GM12878 (cell line): ENCODE results near the gene KCNIP3. TPM values are rescaled to one million over a fixed set of nuclear protein-coding genes. Genes with fewer than 3 reads are reported as not detected.

Experiments used
- ATAC-seq: fragments of 200-7000 bp; cut with Tn5 transposase; 3 replicates; pipeline ENCODE4 v1.9.1; 2020; ENCODE audit warnings: mild to moderate bottlenecking, moderate library complexity
- BruUV-seq: library from RNA; stranded (reverse); fragments of 400-500 nt; replicated peaks from 2 replicates; lab custom pipeline; 2021; lab: Mats Ljungman, UMichigan
- CTCF ChIA-PET: fragments of 300-600 bp; sonication (Branson Sonifier 250); formaldehyde crosslinking; extraction: SDS; loops from one replicate; lab custom pipeline; 2021; ENCODE audit warnings: inconsistent platforms; lab: Yijun Ruan, JAX
- POLR2A ChIA-PET: fragments of 350-600 bp; formaldehyde crosslinking; extraction: SDS; loops from one replicate; lab custom pipeline; 2021; ENCODE audit warnings: inconsistent platforms; lab: Charles Lee
- RAD21 ChIA-PET: fragments of 300-600 bp; sonication (Branson Sonifier 250); formaldehyde crosslinking; loops from one replicate; lab custom pipeline; 2023; ENCODE audit warnings: antibody characterized with exemption; ENCODE audit not compliant: unreplicated experiment; lab: Charles Lee
- SMC1A ChIA-PET: fragments of 300-600 bp; sonication (Branson Sonifier 250); formaldehyde crosslinking; loops from one replicate; lab custom pipeline; 2023; ENCODE audit not compliant: unreplicated experiment, uncharacterized antibody; lab: Charles Lee
- DNase-seq: peaks from one replicate; pipeline ENCODE4 v3.0.0-alpha.2; 2011; ENCODE audit warnings: low read depth, low spot score
- FAIRE-seq: peaks from 3 replicates; lab custom pipeline; 2011; peaks lifted over from hg19 to GRCh38; lab: Jason Lieb, UNC
- H2AFZ ChIP-seq: 2 replicates; pipeline ENCODE4 v1.6.0; 2011; ENCODE audit warnings: low read depth, low read length, control low read depth; ENCODE audit not compliant: control insufficient read depth
- H3K27ac ChIP-seq: 2 replicates; pipeline ENCODE4 v1.5.1; 2011; ENCODE audit warnings: control low read depth; ENCODE audit not compliant: control insufficient read depth, insufficient read depth
- H3K27me3 ChIP-seq, 2 experiments: replicated peaks in 1 of 2; 2 replicates each; pipeline versions ENCODE4 v1.6.0 to v1.6.1; 2011; ENCODE audit warnings: low read length in 1 of 2; ENCODE audit not compliant: control insufficient read depth in 2 of 2, insufficient read depth in 2 of 2
- H3K36me3 ChIP-seq, 2 experiments: 2 replicates each; pipeline ENCODE4 v1.5.1; 2011; ENCODE audit warnings: low read length in 1 of 2; ENCODE audit not compliant: control insufficient read depth in 2 of 2, insufficient read depth in 2 of 2
- H3K4me1 ChIP-seq: 2 replicates; pipeline ENCODE4 v1.6.1; 2011; ENCODE audit warnings: mild to moderate bottlenecking, low read length, moderate library complexity, mixed read lengths; ENCODE audit not compliant: control insufficient read depth, insufficient read depth
- H3K4me2 ChIP-seq: 2 replicates; pipeline ENCODE4 v1.6.0; 2011; ENCODE audit warnings: control low read depth; ENCODE audit not compliant: control insufficient read depth, insufficient read depth
- H3K4me3 ChIP-seq: fragments of 200-600 bp; sonication (generic); 2 replicates; pipeline ENCODE4 v1.5.1; 2016
- H3K79me2 ChIP-seq: 2 replicates; pipeline ENCODE4 v1.6.0; 2011; ENCODE audit warnings: low read length; ENCODE audit not compliant: control insufficient read depth, insufficient read depth
- H3K9ac ChIP-seq: 2 replicates; pipeline ENCODE4 v1.8.0; 2011; ENCODE audit warnings: low read length, control low read depth, mixed read lengths; ENCODE audit not compliant: control insufficient read depth, insufficient read depth
- H3K9me3 ChIP-seq: replicated peaks from 3 replicates; pipeline ENCODE4 v1.5.1; 2011; ENCODE audit warnings: mild to moderate bottlenecking, low read length; ENCODE audit not compliant: control insufficient read depth, insufficient read depth
- H4K20me1 ChIP-seq: 2 replicates; pipeline ENCODE4 v1.6.0; 2011; ENCODE audit not compliant: control insufficient read depth, insufficient read depth
- ATF3 ChIP-seq: IDR thresholded peaks from 2 replicates; pipeline ENCODE4 v1.6.1; 2011; ENCODE audit warnings: low read depth, mild to moderate bottlenecking, low read length, moderate library complexity, borderline replicate concordance; ENCODE audit errors: extremely low read depth
- CEBPZ ChIP-seq: fragments of 150-350 bp; IDR thresholded peaks from 2 replicates; pipeline ENCODE4 v1.6.1; 2016; ENCODE audit warnings: low read depth, low read length
- CREM ChIP-seq: IDR thresholded peaks from 2 replicates; pipeline ENCODE4 v1.6.1; 2014; ENCODE audit warnings: antibody characterized with exemption, low read depth
- FOS ChIP-seq: IDR thresholded peaks from 3 replicates; pipeline ENCODE4 v1.6.1; 2011; ENCODE audit warnings: borderline replicate concordance; ENCODE audit not compliant: insufficient read length; ENCODE audit errors: extremely low read depth
- FOXK2 ChIP-seq: fragments of 450-650 bp; IDR thresholded peaks from 2 replicates; pipeline ENCODE4 v1.6.1; 2017; ENCODE audit warnings: mild to moderate bottlenecking, moderate library complexity
- HSF1 ChIP-seq: fragments of 150-350 bp; IDR thresholded peaks from 2 replicates; pipeline ENCODE4 v1.6.1; 2014; ENCODE audit warnings: mild to moderate bottlenecking, low read depth, low read length
- KDM1A ChIP-seq: fragments of 200-600 bp; sonication (generic); IDR thresholded peaks from 2 replicates; pipeline ENCODE4 v1.6.1; 2016; ENCODE audit warnings: borderline replicate concordance
- KLF5 ChIP-seq: fragments of 450-650 bp; IDR thresholded peaks from 2 replicates; pipeline ENCODE4 v1.6.1; 2014; ENCODE audit warnings: mild to moderate bottlenecking; ENCODE audit not compliant: partially characterized antibody
- MEF2B ChIP-seq: fragments of 450-650 bp; IDR thresholded peaks from 2 replicates; pipeline ENCODE4 v1.6.1; 2018; ENCODE audit warnings: mild to moderate bottlenecking, moderate library complexity; ENCODE audit not compliant: partially characterized antibody, poor library complexity, severe bottlenecking
- MTA2 ChIP-seq: fragments of 450-650 bp; IDR thresholded peaks from 2 replicates; pipeline ENCODE4 v1.6.1; 2016; ENCODE audit warnings: low read depth, mild to moderate bottlenecking, moderate library complexity
- NR2C1 ChIP-seq: fragments of 450-650 bp; IDR thresholded peaks from 2 replicates; pipeline ENCODE4 v1.6.1; 2017; ENCODE audit warnings: antibody characterized with exemption, mild to moderate bottlenecking, moderate library complexity
- POLR2AphosphoS2 ChIP-seq: IDR thresholded peaks from 2 replicates; pipeline ENCODE4 v1.6.1; 2011; ENCODE audit warnings: low read depth, mild to moderate bottlenecking, low read length, improper control_type of control experiment, moderate library complexity
- RB1 ChIP-seq: fragments of 450-650 bp; formaldehyde crosslinking; IDR thresholded peaks from 2 replicates; pipeline ENCODE4 v1.6.1; 2017; ENCODE audit warnings: mild to moderate bottlenecking, borderline replicate concordance
- RFX5 ChIP-seq: IDR thresholded peaks from 2 replicates; pipeline ENCODE4 v1.6.1; 2011; ENCODE audit warnings: low read depth, low read length, improper control_type of control experiment
- SIX5 ChIP-seq: IDR thresholded peaks from 2 replicates; pipeline ENCODE4 v1.6.1; 2011; ENCODE audit warnings: mild to moderate bottlenecking, low read depth, low read length, moderate library complexity; ENCODE audit not compliant: severe bottlenecking
- TBL1XR1 ChIP-seq: IDR thresholded peaks from 2 replicates; pipeline ENCODE4 v1.6.1; 2012; ENCODE audit warnings: low read depth, low read length, improper control_type of control experiment
- TCF7 ChIP-seq: IDR thresholded peaks from 2 replicates; pipeline ENCODE4 v1.6.1; 2014; ENCODE audit warnings: antibody characterized with exemption, borderline replicate concordance
- ZSCAN29 ChIP-seq: fragments of 450-650 bp; IDR thresholded peaks from 2 replicates; pipeline ENCODE4 v1.6.1; 2017; ENCODE audit warnings: mild to moderate bottlenecking, moderate library complexity
- whole genome bisulfite sequencing: methylation state at CpG from one replicate; pipeline ENCODE4 v1.1.6; 2016; ENCODE audit warnings: low lambda C conversion rate; ENCODE audit not compliant: insufficient replicate concordance, insufficient coverage; ENCODE audit errors: missing lambda C conversion rate; 5-methylcytosine and 5-hydroxymethylcytosine counted together
- in situ Hi-C: fragments of 300-500 bp; cut with MboI; formaldehyde crosslinking; loops from 9 replicates; pipeline ENCODE4 v1.14.3; 2018; ENCODE audit warnings: mixed read lengths
- intact Hi-C: fragments of 100-400 bp; cut with micrococcal nuclease; formaldehyde crosslinking; loops from one replicate; pipeline ENCODE4 v1.14.2; 2022; ENCODE audit not compliant: unreplicated experiment
- polyA plus RNA-seq, 11 experiments: library from polyadenylated mRNA; depleted of rRNA in 4 of 11; unstranded in 6 of 11; stranded (reverse) in 5 of 11; fragments of >200 nt; fragmentation: Nextera tagmentation in 4 of 11; fragmentation: Illumina TruSeq in 1 of 11; extraction: Ambion mirVana in 4 of 11; extraction: Trizol in 1 of 11; gene quantifications; 1 replicate in 1 of 11; 2 replicates in 10 of 11; pipeline versions ENCODE4 v1.2.1 to v1.2.3, GENCODE V29; 2011 to 2016; ENCODE audit warnings: inconsistent platforms in 2 of 11, missing spikeins in 2 of 11, low read depth in 1 of 11
- total RNA-seq, 4 experiments: library from RNA; depleted of rRNA in 3 of 4; stranded (reverse); fragments of >200 nt in 3 of 4; fragmentation: Illumina TruSeq in 1 of 4; extraction: Trizol in 1 of 4; gene quantifications; 2 replicates each; pipeline versions ENCODE4 v1.2.1 to v1.2.3, GENCODE V29; 2013 to 2021

KCNIP3 gene
- total and polyA plus RNA-seq, 10 of the 15 experiments (the other 5 are each of a cell fraction or from before 2014, with no cell fraction given): not detected

GRCh38 chr2:95275151-95275515 is 22.0 kb upstream of the KCNIP3 start:
- POLR2A ChIA-PET: no interaction called here

More at GRCh38 chr2:95275151-95275515, 22.0 kb upstream of the KCNIP3 start:
- Histone ChIP-seq H4K20me1 (no peaks in the 10 kb centered on the region), H2AFZ (no peak overlapping the region), H3K79me2 (no peaks in the 10 kb centered on the region), H3K9ac (no peak overlapping the region), H3K27me3 (no peaks in the 10 kb centered on the region), H3K4me3 (no peak overlapping the region), H3K9me3 (no peaks in the 10 kb centered on the region), H3K27ac (no peak overlapping the region), H3K4me1 (no peaks in the 10 kb centered on the region), H3K4me2 (no peak overlapping the region), H3K36me3 (no peaks in the 10 kb centered on the region)
- WGBS: 47% methylated on average over 4 of the region's 4 CpGs
- DNase-seq (no peak), ATAC-seq (no peak), FAIRE-seq (no peak)
- SMC1A ChIA-PET: no interaction called here
- TF ChIP-seq SIX5 (no peak), NR2C1 (no peak), KDM1A (no peak), ZSCAN29 (no peak), KLF5 (no peak), CEBPZ (no peak), POLR2AphosphoS2 (no peak), CREM (no peak), FOS (no peak), ATF3 (no peak), TBL1XR1 (no peak), MTA2 (no peak), TCF7 (no peak), RFX5 (no peak), FOXK2 (no peak), RB1 (no peak), HSF1 (no peak), MEF2B (no peak)
- BruUV-seq: no TSS peak
- RAD21 ChIA-PET: no interaction called here
- intact Hi-C loops: no loop called here
- CTCF ChIA-PET: no interaction called here
- in situ Hi-C loops: no loop called here
